Amniotic epithelial cell (primary cell): ENCODE data around the gene DDC.
A peak's percentile ranks its signal among the peaks of the same experiment; 100 is the strongest.
"Not testable (repeated sequence)": the region's sequence is repeated elsewhere in the genome, so short reads cannot be mapped to it uniquely, and the experiment has no call there.

Experiments
- DNase-seq: peaks from one replicate; pipeline ENCODE4 v3.0.0-alpha.2; 2010; ENCODE audit warnings: low read depth

Gene DDC

GRCh38 chr7:50589364-50589763, 24.2 kb upstream of the DDC start:
- no peak for DNase-seq

GRCh38 chr7:50588937-50589336, 23.7 kb upstream of the DDC start:
- no peak for DNase-seq

- DNase-seq = no peak
Observed at GRCh38 chr7:50587737-50588136, 22.5 kb upstream of the DDC start.

GRCh38 chr7:50584793-50585408, 19.7 kb upstream of the DDC start:
- DNase-seq = no peak

GRCh38 chr7:50584386-50584785, 19.2 kb upstream of the DDC start:
- DNase-seq = no peak

- not testable (repeated sequence) for DNase-seq
Observed at GRCh38 chr7:50583295-50583694, 18.1 kb upstream of the DDC start.

- DNase-seq = not testable (repeated sequence)
Observed at GRCh38 chr7:50582271-50582670, 17.1 kb upstream of the DDC start.

GRCh38 chr7:50580666-50581065, 15.5 kb upstream of the DDC start:
- DNase-seq = not testable (repeated sequence)

- no peak for DNase-seq
Observed at GRCh38 chr7:50580057-50580456, 14.9 kb upstream of the DDC start.

- DNase-seq = not testable (repeated sequence)
Observed at GRCh38 chr7:50578105-50578504, 12.9 kb upstream of the DDC start.

- DNase-seq = no peak
Observed at GRCh38 chr7:50577569-50577968, 12.4 kb upstream of the DDC start.

- not testable (repeated sequence) for DNase-seq
Observed at GRCh38 chr7:50576388-50576787, 11.2 kb upstream of the DDC start.

- DNase-seq = no peak
Observed at GRCh38 chr7:50567715-50568261, 2.6 kb upstream of the DDC start.

GRCh38 chr7:50565977-50566376, 772 bp upstream of the DDC start:
- no peak for DNase-seq

- DNase-seq = no peak
Observed at GRCh38 chr7:50565559-50565916, 333 bp upstream of the DDC start.

GRCh38 chr7:50564171-50564570, 1.0 kb downstream of the DDC start:
- no peak for DNase-seq

- DNase-seq = no peak
Observed at GRCh38 chr7:50562136-50562535, 3.1 kb downstream of the DDC start.

- DNase-seq = no peak
Observed at GRCh38 chr7:50560865-50561351, 4.3 kb downstream of the DDC start.

- no peak for DNase-seq
Observed at GRCh38 chr7:50559881-50560280, 5.3 kb downstream of the DDC start.

GRCh38 chr7:50558294-50559053, 6.7 kb downstream of the DDC start:
- peak; percentile 89 for DNase-seq

GRCh38 chr7:50557099-50557498, 8.1 kb downstream of the DDC start:
- peak; percentile 16 for DNase-seq

GRCh38 chr7:50556247-50556991, 8.8 kb downstream of the DDC start:
- peak; percentile 86 for DNase-seq
